Smooth muscle cell (in vitro differentiated cells): ENCODE results near the gene CCDC85A. TPM values are rescaled to one million over a fixed set of nuclear protein-coding genes. Genes with fewer than 3 reads are reported as not detected.

Experiments
- DNase-seq: peaks from one replicate; lab custom pipeline; 2025; ENCODE audit not compliant: unreplicated experiment; lab: John Stamatoyannopoulos, UW
- H2AFZ ChIP-seq: fragments of 200-600 bp; sonication (generic); 2 replicates; pipeline ENCODE4 v1.6.0; 2016; ENCODE audit warnings: antibody characterized with exemption, low read depth, mild to moderate bottlenecking
- H3F3A ChIP-seq: fragments of 200-600 bp; sonication (generic); 2 replicates; pipeline ENCODE4 v1.6.0; 2017; ENCODE audit warnings: antibody characterized with exemption, low read depth
- H3K27ac ChIP-seq: fragments of 200-600 bp; sonication (generic); 2 replicates; pipeline ENCODE4 v1.5.1; 2016; ENCODE audit warnings: low read depth, mild to moderate bottlenecking
- H3K27me3 ChIP-seq: fragments of 200-600 bp; sonication (generic); 2 replicates; pipeline ENCODE4 v1.6.1; 2016; ENCODE audit warnings: low read depth, mild to moderate bottlenecking
- H3K36me3 ChIP-seq: fragments of 200-600 bp; sonication (generic); 2 replicates; pipeline ENCODE4 v1.5.1; 2016; ENCODE audit warnings: low read depth
- H3K4me1 ChIP-seq: fragments of 200-600 bp; sonication (generic); 2 replicates; pipeline ENCODE4 v1.5.1; 2016; ENCODE audit warnings: low read depth
- H3K4me2 ChIP-seq: fragments of 200-600 bp; sonication (generic); 2 replicates; pipeline ENCODE4 v1.6.0; 2016; ENCODE audit warnings: mild to moderate bottlenecking
- H3K4me3 ChIP-seq: fragments of 200-600 bp; sonication (generic); 2 replicates; pipeline ENCODE4 v1.5.1; 2016; ENCODE audit warnings: mild to moderate bottlenecking
- H3K79me2 ChIP-seq: fragments of 200-600 bp; sonication (generic); 2 replicates; pipeline ENCODE4 v1.6.0; 2016; ENCODE audit warnings: low read depth, mild to moderate bottlenecking
- H3K9ac ChIP-seq: fragments of 200-600 bp; sonication (generic); 2 replicates; pipeline ENCODE4 v1.6.0; 2016; ENCODE audit warnings: low read depth
- H3K9me3 ChIP-seq: fragments of 200-600 bp; sonication (generic); replicated peaks from 2 replicates; pipeline ENCODE4 v1.5.1; 2016; ENCODE audit warnings: low read depth
- H4K20me1 ChIP-seq: fragments of 200-600 bp; sonication (generic); 2 replicates; pipeline ENCODE4 v1.6.0; 2016; ENCODE audit warnings: low read depth
- WGBS: methylation state at CpG from one replicate; pipeline ENCODE4 v1.1.7; 2016; ENCODE audit warnings: low lambda C conversion rate; 5-methylcytosine and 5-hydroxymethylcytosine counted together
- polyA plus RNA-seq: library from polyadenylated mRNA; unstranded; fragments of >200 nt; fragmentation: Nextera tagmentation; extraction: Ambion mirVana; gene quantifications from 2 replicates; pipeline ENCODE4 v1.2.1, GENCODE V29; 2016
- total RNA-seq: library from RNA; depleted of rRNA; stranded (reverse); fragments of >200 nt; gene quantifications from 2 replicates; pipeline ENCODE4 v1.2.3, GENCODE V29; 2014
- TF ChIP-seq, protein P1 (sequence below): fragments of 200-600 bp; sonication (generic); IDR thresholded peaks from 2 replicates; pipeline ENCODE4 v1.5.1; 2017; ENCODE audit warnings: borderline replicate concordance, mild to moderate bottlenecking, antibody characterized with exemption; ENCODE audit not compliant: insufficient read depth, poor library complexity, severe bottlenecking

Gene CCDC85A
- total and polyA plus RNA-seq, 2 experiments from 2014 or later: 0.67 to 2.1 TPM

DNA sequence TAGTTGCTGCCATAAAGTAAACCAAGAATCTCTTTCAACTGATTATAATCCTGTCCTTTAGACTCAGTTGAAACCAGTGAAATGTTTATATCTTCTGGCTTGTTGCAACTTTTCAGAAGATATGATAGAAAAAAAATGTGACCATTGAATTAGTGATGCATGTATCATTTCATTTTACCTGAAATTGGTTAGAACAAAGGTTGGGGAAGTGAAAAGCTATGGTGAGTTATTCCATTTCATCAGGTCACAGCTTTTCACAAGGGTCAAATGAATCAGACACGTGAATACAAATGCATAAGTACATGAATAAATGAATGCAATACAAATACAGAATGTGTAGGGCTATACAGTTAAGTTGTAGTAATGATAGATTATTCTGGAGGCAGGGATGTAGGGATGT is 15.1 kb downstream of the CCDC85A start:
- H3K27me3 ChIP-seq: no peaks in the 10 kb centered on the region
- no peaks in the 10 kb centered on the region for H3K79me2 ChIP-seq
- H3F3A ChIP-seq: no peaks in the 10 kb centered on the region
- no peak overlapping the region for H2AFZ ChIP-seq
- 77% methylated on average over 1 of the region's 1 CpG for WGBS
- H3K4me2 ChIP-seq: no peak overlapping the region
- TF ChIP-seq, protein P1, sequence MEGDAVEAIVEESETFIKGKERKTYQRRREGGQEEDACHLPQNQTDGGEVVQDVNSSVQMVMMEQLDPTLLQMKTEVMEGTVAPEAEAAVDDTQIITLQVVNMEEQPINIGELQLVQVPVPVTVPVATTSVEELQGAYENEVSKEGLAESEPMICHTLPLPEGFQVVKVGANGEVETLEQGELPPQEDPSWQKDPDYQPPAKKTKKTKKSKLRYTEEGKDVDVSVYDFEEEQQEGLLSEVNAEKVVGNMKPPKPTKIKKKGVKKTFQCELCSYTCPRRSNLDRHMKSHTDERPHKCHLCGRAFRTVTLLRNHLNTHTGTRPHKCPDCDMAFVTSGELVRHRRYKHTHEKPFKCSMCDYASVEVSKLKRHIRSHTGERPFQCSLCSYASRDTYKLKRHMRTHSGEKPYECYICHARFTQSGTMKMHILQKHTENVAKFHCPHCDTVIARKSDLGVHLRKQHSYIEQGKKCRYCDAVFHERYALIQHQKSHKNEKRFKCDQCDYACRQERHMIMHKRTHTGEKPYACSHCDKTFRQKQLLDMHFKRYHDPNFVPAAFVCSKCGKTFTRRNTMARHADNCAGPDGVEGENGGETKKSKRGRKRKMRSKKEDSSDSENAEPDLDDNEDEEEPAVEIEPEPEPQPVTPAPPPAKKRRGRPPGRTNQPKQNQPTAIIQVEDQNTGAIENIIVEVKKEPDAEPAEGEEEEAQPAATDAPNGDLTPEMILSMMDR: no peak
- DNase-seq: no peak
- H4K20me1 ChIP-seq: no peaks in the 10 kb centered on the region
- H3K4me3 ChIP-seq: no peak overlapping the region
- no peaks in the 10 kb centered on the region for H3K9me3 ChIP-seq
- no peaks in the 10 kb centered on the region for H3K4me1 ChIP-seq
- no peaks in the 10 kb centered on the region for H3K36me3 ChIP-seq
- no peak overlapping the region for H3K9ac ChIP-seq
- H3K27ac ChIP-seq: no peak overlapping the region

- no peak for DNase-seq
- Histone ChIP-seq H3K4me3 (no peak overlapping the region), H2AFZ (no peak overlapping the region), H3K9me3 (no peaks in the 10 kb centered on the region), H3K4me1 (no peaks in the 10 kb centered on the region), H3K79me2 (no peaks in the 10 kb centered on the region), H3K9ac (no peak overlapping the region), H3K36me3 (no peaks in the 10 kb centered on the region), H3F3A (no peaks in the 10 kb centered on the region), H3K27ac (no peak overlapping the region), H3K27me3 (no peaks in the 10 kb centered on the region), H4K20me1 (no peaks in the 10 kb centered on the region), H3K4me2 (no peak overlapping the region)
- 63% methylated on average over 1 of the region's 1 CpG for WGBS
- TF ChIP-seq, protein P1: no peak
Observed at GRCh38 chr2:56199492-56199891, 15.7 kb downstream of the CCDC85A start.

GRCh38 chr2:56202381-56203121 is 18.8 kb downstream of the CCDC85A start:
- no peak overlapping the region for H3K9ac ChIP-seq
- no peaks in the 10 kb centered on the region for H3K4me1 ChIP-seq
- no peaks in the 10 kb centered on the region for H3K9me3 ChIP-seq
- H3K79me2 ChIP-seq: no peaks in the 10 kb centered on the region
- DNase-seq: no peak
- 85% methylated on average over 3 of the region's 3 CpGs for WGBS
- no peak overlapping the region for H3K4me3 ChIP-seq
- no peaks in the 10 kb centered on the region for H4K20me1 ChIP-seq
- H2AFZ ChIP-seq: no peak overlapping the region
- H3F3A ChIP-seq: no peaks in the 10 kb centered on the region
- TF ChIP-seq, protein P1: no peak
- no peak overlapping the region for H3K27ac ChIP-seq
- no peak overlapping the region for H3K4me2 ChIP-seq
- H3K36me3 ChIP-seq: no peaks in the 10 kb centered on the region
- H3K27me3 ChIP-seq: no peaks in the 10 kb centered on the region

- Histone ChIP-seq H3K4me2 (no peak overlapping the region), H3K9me3 (no peaks in the 10 kb centered on the region), H3F3A (no peaks in the 10 kb centered on the region), H3K27me3 (no peaks in the 10 kb centered on the region), H2AFZ (no peak overlapping the region), H3K4me3 (no peak overlapping the region), H3K4me1 (no peaks in the 10 kb centered on the region), H3K79me2 (no peaks in the 10 kb centered on the region), H3K9ac (no peak overlapping the region), H4K20me1 (no peaks in the 10 kb centered on the region), H3K36me3 (no peaks in the 10 kb centered on the region), H3K27ac (no peak overlapping the region)
- TF ChIP-seq, protein P1: no peak
- WGBS: 89% methylated on average over 3 of the region's 3 CpGs
- no peak for DNase-seq
Observed at GRCh38 chr2:56204556-56204955, 20.8 kb downstream of the CCDC85A start.
